AG04450 (cell line): ENCODE measurements around the gene SLC44A3. TPM values are rescaled to one million over a fixed set of nuclear protein-coding genes. Genes with fewer than 3 reads are reported as not detected.

Source experiments
- CTCF ChIA-PET: fragments of 300-600, 350-600 bp; formaldehyde crosslinking; extraction: SDS; loops from one replicate; lab custom pipeline; 2022; ENCODE audit warnings: antibody characterized with exemption, inconsistent platforms; lab: Charles Lee
- POLR2A ChIA-PET: fragments of 350-600 bp; formaldehyde crosslinking; extraction: SDS; loops from one replicate; lab custom pipeline; 2021; ENCODE audit warnings: antibody characterized with exemption, inconsistent platforms; lab: Yijun Ruan, JAX
- DNase-seq: peaks from one replicate; pipeline ENCODE4 v3.0.0-alpha.2; 2011; ENCODE audit warnings: low read depth, low spot score
- H3K27ac ChIP-seq: one replicate; pipeline ENCODE4 v1.5.1; 2012; ENCODE audit warnings: low read depth, low read length, control low read depth
- H3K27me3 ChIP-seq: one replicate; pipeline ENCODE4 v1.6.0; 2012; ENCODE audit warnings: low read length; ENCODE audit not compliant: control insufficient read depth, insufficient read depth
- H3K4me3 ChIP-seq: 2 replicates; pipeline ENCODE4 v1.5.1; 2011; ENCODE audit warnings: mild to moderate bottlenecking, low read depth, low read length, control low read depth
- H3K9me3 ChIP-seq: 2 replicates; pipeline ENCODE4 v1.5.1; 2012; ENCODE audit warnings: low read length; ENCODE audit not compliant: control insufficient read depth, insufficient read depth
- polyA plus RNA-seq: library from polyadenylated mRNA; depleted of rRNA; stranded (reverse); fragments of >200 nt; gene quantifications from 2 replicates; pipeline ENCODE4 v1.2.3, GENCODE V29; 2011
- TF ChIP-seq, protein P1 (sequence below): IDR thresholded peaks from 2 replicates; pipeline ENCODE4 v1.5.1; 2011; ENCODE audit warnings: low read depth, low read length, control low read depth, inconsistent platforms

SLC44A3 gene
- polyA plus RNA-seq, 1 experiment = 3.4 TPM

DNA sequence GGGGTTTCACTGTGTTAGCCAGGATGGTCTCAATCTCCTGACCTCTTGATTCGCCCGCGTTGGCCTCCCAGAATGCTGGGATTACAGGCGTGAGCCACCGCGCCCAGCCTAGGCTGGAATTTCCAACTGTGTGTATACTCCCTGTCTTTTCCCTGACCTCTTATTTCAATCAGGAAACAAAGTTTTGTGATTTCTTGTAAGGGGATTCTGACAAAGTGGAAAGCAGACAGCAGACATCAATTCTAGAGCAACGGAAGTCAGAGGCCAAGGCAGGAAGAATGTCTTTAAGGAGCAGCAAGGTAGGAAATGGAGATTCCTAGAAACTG is 36.0 kb upstream of the SLC44A3 start:
- ChIA-PET POLR2A (interaction anchor here (1.4 kb wide), 1 partner anchor 242 kb away, joined by 5 read pairs; the partner anchor contains the start of gene F3), CTCF (interaction anchor here (0.6 kb wide), 1 partner anchor 101 kb away, joined by 3 read pairs; no protein-coding TSS in a partner anchor)
- Histone ChIP-seq H3K27ac (no peak overlapping the region), H3K4me3 (no peak overlapping the region), H3K27me3 (no peaks in the 10 kb centered on the region), H3K9me3 (no peaks in the 10 kb centered on the region; the same call in 1 of the 2 replicates)
- DNase-seq = no peak
- TF ChIP-seq, protein P1, sequence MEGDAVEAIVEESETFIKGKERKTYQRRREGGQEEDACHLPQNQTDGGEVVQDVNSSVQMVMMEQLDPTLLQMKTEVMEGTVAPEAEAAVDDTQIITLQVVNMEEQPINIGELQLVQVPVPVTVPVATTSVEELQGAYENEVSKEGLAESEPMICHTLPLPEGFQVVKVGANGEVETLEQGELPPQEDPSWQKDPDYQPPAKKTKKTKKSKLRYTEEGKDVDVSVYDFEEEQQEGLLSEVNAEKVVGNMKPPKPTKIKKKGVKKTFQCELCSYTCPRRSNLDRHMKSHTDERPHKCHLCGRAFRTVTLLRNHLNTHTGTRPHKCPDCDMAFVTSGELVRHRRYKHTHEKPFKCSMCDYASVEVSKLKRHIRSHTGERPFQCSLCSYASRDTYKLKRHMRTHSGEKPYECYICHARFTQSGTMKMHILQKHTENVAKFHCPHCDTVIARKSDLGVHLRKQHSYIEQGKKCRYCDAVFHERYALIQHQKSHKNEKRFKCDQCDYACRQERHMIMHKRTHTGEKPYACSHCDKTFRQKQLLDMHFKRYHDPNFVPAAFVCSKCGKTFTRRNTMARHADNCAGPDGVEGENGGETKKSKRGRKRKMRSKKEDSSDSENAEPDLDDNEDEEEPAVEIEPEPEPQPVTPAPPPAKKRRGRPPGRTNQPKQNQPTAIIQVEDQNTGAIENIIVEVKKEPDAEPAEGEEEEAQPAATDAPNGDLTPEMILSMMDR = no peak

DNA sequence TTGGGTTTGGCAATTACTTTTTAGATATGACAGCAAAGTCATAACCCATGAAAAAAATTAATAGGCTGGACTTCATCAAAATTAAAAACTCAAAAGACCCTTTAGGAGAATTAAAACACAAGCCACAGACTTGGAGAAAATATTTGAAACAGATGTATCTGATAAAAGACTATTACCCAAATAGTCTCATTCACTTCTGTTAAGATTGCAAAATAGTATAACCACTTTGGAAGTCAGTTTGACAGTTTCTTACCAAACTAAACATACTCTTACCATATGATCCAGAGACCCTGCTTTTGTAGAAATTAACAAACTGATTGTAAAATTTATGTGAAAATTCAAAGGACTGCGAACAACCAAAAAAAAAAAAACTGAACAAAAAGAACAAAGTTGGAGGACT is 32.5 kb upstream of the SLC44A3 start:
- no peaks in the 10 kb centered on the region; the same call in 1 of the 2 replicates for H3K9me3 ChIP-seq
- TF ChIP-seq, protein P1 = no peak
- CTCF ChIA-PET = no interaction called here
- no peaks in the 10 kb centered on the region for H3K27me3 ChIP-seq
- H3K4me3 ChIP-seq = no peak overlapping the region
- POLR2A ChIA-PET = no interaction called here
- no peak overlapping the region for H3K27ac ChIP-seq
- no peak for DNase-seq

DNA sequence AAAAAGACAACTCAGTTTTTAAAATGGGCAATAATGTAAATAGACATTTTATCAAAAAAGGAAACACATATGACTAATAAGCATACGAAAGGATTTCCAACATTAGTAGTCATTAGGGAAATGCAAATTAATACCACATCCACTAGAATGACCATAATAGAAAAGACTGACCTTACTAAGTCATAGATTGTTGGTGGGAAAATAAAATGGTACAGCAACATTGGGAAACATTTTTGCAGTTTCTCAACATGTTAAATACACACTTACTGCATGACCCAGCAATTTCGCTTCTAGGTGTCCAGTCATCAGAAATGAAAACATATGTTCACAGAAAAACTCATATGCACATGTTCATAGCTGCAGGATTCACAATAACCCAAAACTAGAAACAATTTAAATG is 29.9 kb upstream of the SLC44A3 start:
- no peak for DNase-seq
- Histone ChIP-seq H3K9me3 (no peaks in the 10 kb centered on the region), H3K27ac (no peak overlapping the region), H3K27me3 (no peaks in the 10 kb centered on the region), H3K4me3 (no peak overlapping the region)
- ChIA-PET CTCF (interaction anchor here (0.6 kb wide), 1 partner anchor 15 kb away, joined by 4 read pairs; no protein-coding TSS in a partner anchor), POLR2A (no interaction called here)
- TF ChIP-seq, protein P1 = no peak

DNA sequence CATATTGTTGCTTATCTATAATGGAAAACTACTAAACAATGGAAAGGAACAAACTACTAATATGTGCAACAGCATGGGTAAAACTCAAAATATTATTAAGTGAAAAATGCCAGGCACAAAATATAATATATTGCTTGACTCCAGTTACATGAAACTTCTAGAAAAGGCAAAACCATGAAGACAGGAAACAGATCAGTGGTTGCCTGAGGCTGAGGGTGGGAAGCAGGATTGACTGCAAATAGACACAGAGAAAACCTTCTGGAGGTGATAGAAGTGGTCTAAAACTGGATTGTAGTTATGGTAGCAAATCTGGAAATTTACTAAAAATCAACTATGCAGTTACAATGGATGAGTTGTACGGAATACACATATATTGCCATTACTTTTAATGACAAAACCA is 29.5 kb upstream of the SLC44A3 start:
- Histone ChIP-seq H3K27me3 (no peaks in the 10 kb centered on the region), H3K4me3 (no peak overlapping the region), H3K9me3 (no peaks in the 10 kb centered on the region), H3K27ac (no peak overlapping the region)
- POLR2A ChIA-PET = no interaction called here
- DNase-seq = no peak
- CTCF ChIA-PET = interaction anchor here (0.6 to 1.7 kb wide), 2 partner anchors 15 to 251 kb away, joined by 4 read pairs; no protein-coding TSS in a partner anchor
- TF ChIP-seq, protein P1 = no peak

DNA sequence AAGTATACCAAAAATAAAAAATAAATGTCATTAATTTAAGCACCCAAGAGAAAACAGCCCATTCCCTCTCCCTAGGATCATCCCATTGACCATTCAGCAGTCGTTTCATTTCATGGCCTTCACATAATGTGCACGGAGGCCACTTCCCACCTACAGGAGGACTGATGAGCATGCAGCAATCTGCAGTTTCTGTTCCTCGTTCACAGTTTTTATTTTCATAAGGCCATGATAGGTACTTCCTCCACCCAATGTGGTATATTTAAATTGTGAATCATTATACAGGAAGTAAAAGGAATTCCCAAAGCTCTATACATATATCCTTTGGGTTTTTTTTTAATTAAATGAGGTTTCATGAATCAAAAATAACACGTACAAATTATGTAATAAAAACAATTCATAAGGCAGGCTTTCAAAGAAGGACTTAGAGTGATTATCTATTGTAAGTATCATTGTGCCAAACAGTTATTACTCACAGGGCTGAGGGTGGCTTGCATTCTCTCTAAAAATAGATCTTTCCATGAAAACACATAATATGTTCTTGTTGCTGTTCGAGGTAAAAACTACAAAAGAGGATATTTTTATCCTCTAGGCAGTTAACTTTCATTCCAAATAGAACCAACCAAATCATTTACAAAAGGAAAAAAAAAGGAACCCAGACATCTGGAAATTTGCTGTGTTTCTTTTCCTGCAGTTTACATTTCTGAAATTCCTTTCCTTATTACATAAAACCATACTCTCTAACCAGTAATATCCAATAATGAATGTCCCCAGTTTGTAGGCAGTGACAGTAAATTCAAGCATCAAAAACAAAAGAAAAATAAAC is 27.5 kb upstream of the SLC44A3 start:
- H3K27ac ChIP-seq = no peak overlapping the region
- CTCF ChIA-PET = interaction anchor here (0.7 kb wide), 2 partner anchors 65 to 255 kb away, joined by 3 read pairs; no protein-coding TSS in a partner anchor
- no peaks in the 10 kb centered on the region for H3K27me3 ChIP-seq
- no peaks in the 10 kb centered on the region for H3K9me3 ChIP-seq
- POLR2A ChIA-PET = no interaction called here
- H3K4me3 ChIP-seq = 0 out of 2 replicates have a peak overlapping the region, but pooled peaks have one; percentile 1
- no peak for DNase-seq
- TF ChIP-seq, protein P1 = peak; percentile 37
